Chondrocyte (in vitro differentiated cells): ENCODE data around the gene DPYSL3. TPM values are rescaled to one million over a fixed set of nuclear protein-coding genes. Genes with fewer than 3 reads are reported as not detected.

Experiments
- DNase-seq: peaks from one replicate; pipeline ENCODE4 v3.0.0; 2021; ENCODE audit warnings: mixed read lengths, low spot score
- H3K27ac Mint-ChIP-seq: one replicate; pipeline ENCODE4 v1.8.0; 2021; ENCODE audit warnings: mild to moderate bottlenecking, moderate library complexity, mixed read lengths; ENCODE audit not compliant: unreplicated experiment
- H3K27me3 Mint-ChIP-seq: 2 replicates; pipeline ENCODE4 v1.8.0; 2021; ENCODE audit warnings: low read depth, mixed read lengths
- H3K36me3 Mint-ChIP-seq: 2 replicates; pipeline ENCODE4 v1.8.0; 2021; ENCODE audit warnings: low read depth, mixed read lengths
- H3K4me1 Mint-ChIP-seq: 2 replicates; pipeline ENCODE4 v1.8.0; 2021; ENCODE audit warnings: low read depth, mild to moderate bottlenecking, mixed read lengths
- H3K4me3 Mint-ChIP-seq: one replicate; pipeline ENCODE4 v1.8.0; 2021; ENCODE audit warnings: mild to moderate bottlenecking, moderate library complexity, mixed read lengths; ENCODE audit not compliant: unreplicated experiment
- H3K9me3 Mint-ChIP-seq: 2 replicates; pipeline ENCODE4 v1.8.0; 2021; ENCODE audit warnings: low read depth, mixed read lengths
- CTCF ChIP-seq: fragments of 200-600 bp; sonication (generic); IDR thresholded peaks from 2 replicates; pipeline ENCODE4 v1.5.0; 2021; ENCODE audit warnings: antibody characterized with exemption, mild to moderate bottlenecking, moderate library complexity
- total RNA-seq: library from RNA; stranded (reverse); gene quantifications from 3 replicates; pipeline ENCODE4 v1.2.1, GENCODE V29; 2021

Gene DPYSL3
- total RNA-seq, 1 donor from 2014 or later, result 60.4 TPM

- no peak for DNase-seq
- Mint-ChIP-seq H3K27ac (no peak overlapping the region), H3K36me3 (peaks cover 1% of the 10 kb centered on the region), H3K9me3 (peaks cover 6% of the 10 kb centered on the region), H3K4me1 (no peaks in the 10 kb centered on the region), H3K27me3 (no peaks in the 10 kb centered on the region), H3K4me3 (no peak overlapping the region)
- peak; percentile 80 for TF ChIP-seq CTCF
Observed at GRCh38 chr5:147464211-147464610, 45.7 kb downstream of the DPYSL3 start.

GRCh38 chr5:147461915-147462314 is 48.0 kb downstream of the DPYSL3 start:
- H3K4me1 Mint-ChIP-seq, result no peaks in the 10 kb centered on the region
- no peak for TF ChIP-seq CTCF
- no peaks in the 10 kb centered on the region for H3K27me3 Mint-ChIP-seq
- no peak overlapping the region for H3K27ac Mint-ChIP-seq
- H3K4me3 Mint-ChIP-seq, result no peak overlapping the region
- DNase-seq, result no peak
- peaks cover 1% of the 10 kb centered on the region for H3K36me3 Mint-ChIP-seq
- H3K9me3 Mint-ChIP-seq, result peaks cover 6% of the 10 kb centered on the region

- no peak for TF ChIP-seq CTCF
- Mint-ChIP-seq H3K36me3 (peaks cover 1% of the 10 kb centered on the region), H3K9me3 (peaks cover 6% of the 10 kb centered on the region), H3K4me3 (no peak overlapping the region), H3K27me3 (no peaks in the 10 kb centered on the region), H3K4me1 (no peaks in the 10 kb centered on the region), H3K27ac (no peak overlapping the region)
- no peak for DNase-seq
Observed at GRCh38 chr5:147460380-147460779, 49.5 kb downstream of the DPYSL3 start.

DNA sequence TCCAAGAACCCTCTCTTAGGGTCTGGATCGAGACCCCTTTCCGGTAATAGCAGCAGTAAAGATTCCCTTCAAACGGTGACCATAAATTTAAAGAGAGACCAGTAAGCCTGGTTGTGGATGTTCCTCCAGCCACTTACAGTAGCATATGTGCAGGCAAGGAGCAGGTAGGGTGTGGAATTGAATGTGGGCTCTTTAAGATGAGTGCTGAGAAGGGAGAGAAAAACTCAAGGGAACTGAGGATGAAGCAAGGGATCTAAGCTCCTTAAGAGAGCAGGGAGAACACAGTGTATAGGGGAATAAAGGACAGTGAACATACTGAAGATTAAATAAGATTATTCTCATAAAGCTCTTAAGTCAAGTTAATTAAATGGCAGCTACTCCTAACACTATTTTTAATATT is 51.3 kb downstream of the DPYSL3 start:
- H3K9me3 Mint-ChIP-seq, result peaks cover 6% of the 10 kb centered on the region
- no peak for TF ChIP-seq CTCF
- peaks cover 3% of the 10 kb centered on the region for H3K36me3 Mint-ChIP-seq
- H3K4me3 Mint-ChIP-seq, result no peak overlapping the region
- no peak for DNase-seq
- peaks cover 11% of the 10 kb centered on the region for H3K4me1 Mint-ChIP-seq
- H3K27me3 Mint-ChIP-seq, result no peaks in the 10 kb centered on the region
- no peak overlapping the region for H3K27ac Mint-ChIP-seq

DNA sequence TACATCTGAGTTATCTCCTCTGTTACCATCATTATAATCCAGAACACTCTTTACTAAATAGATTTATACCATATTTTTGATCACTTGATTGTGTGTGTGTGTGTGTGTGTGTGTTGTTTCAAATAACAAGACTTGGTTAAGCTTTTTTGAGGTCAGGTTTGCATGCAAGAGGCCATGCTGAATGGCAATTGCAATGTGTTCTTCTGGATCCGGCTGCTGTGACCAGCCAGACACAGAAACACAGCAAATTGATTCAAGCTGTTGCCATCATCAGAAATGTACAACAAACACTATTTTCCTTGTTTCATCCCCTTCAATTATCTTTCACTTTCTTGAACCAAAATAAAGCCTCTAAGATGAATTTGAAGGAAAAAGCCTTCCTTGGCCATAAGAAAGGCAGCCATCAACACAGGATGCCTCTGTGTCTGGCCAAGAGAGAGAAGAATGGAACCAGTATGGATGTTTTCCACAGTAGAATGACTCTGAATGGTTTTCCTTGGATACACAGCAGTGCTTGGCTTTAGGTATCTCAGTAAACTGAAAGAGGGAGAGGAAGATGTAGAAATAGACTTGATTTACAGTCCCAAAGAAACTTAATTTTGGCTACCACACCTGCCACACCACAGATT is 53.9 kb downstream of the DPYSL3 start:
- TF ChIP-seq CTCF, result no peak
- Mint-ChIP-seq H3K4me1 (peaks cover 31% of the 10 kb centered on the region), H3K27ac (no peak overlapping the region), H3K4me3 (no peak overlapping the region), H3K9me3 (peaks cover 6% of the 10 kb centered on the region), H3K36me3 (peaks cover 3% of the 10 kb centered on the region), H3K27me3 (no peaks in the 10 kb centered on the region)
- no peak for DNase-seq
